Measurements from ENCODE around the gene LETM1. TPM values are rescaled to one million over a fixed set of nuclear protein-coding genes. Genes with fewer than 3 reads are reported as not detected.

Gene LETM1
- total RNA-seq = 57.5 and 65.3 TPM in 2 replicates

GRCh38 chr4:1856071-1856942 lies at the start of gene LETM1:
Gene LETM1, minus strand, starts transcription at chr4:1856156. Its CDS starts 206 bp downstream, at chr4:1855950.
- DNase-seq (ENCODE audit: extremely low read depth, low read depth, low spot score) = no peak

DNA sequence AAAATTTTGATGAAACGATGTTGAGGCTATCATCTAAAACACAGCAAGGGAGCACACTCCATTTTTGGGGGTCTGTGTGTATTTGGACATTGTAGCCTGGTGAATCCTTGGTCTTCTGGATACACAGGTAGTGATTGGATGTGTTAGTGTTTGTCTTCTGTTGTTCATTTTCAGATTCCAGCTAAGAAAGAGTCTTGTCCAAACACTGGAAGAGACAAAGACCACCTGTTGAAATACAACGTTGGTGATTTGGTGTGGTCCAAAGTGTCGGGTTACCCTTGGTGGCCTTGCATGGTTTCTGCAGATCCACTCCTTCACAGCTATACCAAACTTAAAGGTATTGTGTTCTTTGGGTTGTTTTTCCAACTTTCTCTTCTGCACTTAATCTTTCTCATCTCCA lies 48.1 kb upstream of the LETM1 start:
- no peak for DNase-seq (ENCODE audit: extremely low read depth, low read depth, low spot score)

DNA sequence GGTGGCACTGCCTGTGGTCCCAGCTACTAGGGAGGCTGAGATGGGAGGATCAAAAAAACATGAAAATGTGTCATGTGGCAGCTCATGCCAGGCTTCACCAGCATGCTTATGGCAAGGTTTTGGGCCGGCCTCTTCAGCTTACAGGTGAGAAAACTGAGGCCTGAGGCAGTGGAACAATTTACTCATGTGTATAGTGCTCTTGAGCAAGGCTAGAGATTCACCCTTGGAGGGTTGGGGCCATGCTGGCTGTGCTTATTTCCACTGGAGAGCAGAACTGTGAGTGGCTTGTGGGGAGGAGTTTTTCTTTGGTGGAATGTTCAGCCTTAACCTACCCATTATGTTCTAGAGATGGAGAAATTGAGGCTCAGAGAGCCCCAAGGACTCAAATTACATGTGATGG lies 47.1 kb upstream of the LETM1 start:
- no peak for DNase-seq (ENCODE audit: extremely low read depth, low read depth, low spot score)

GRCh38 chr4:1902243-1902642 lies 46.3 kb upstream of the LETM1 start:
- no peak for DNase-seq (ENCODE audit: extremely low read depth, low read depth, low spot score)

- no peak for DNase-seq (ENCODE audit: extremely low read depth, low read depth, low spot score)
Measured at GRCh38 chr4:1901127-1901526, 45.2 kb upstream of the LETM1 start.

DNA sequence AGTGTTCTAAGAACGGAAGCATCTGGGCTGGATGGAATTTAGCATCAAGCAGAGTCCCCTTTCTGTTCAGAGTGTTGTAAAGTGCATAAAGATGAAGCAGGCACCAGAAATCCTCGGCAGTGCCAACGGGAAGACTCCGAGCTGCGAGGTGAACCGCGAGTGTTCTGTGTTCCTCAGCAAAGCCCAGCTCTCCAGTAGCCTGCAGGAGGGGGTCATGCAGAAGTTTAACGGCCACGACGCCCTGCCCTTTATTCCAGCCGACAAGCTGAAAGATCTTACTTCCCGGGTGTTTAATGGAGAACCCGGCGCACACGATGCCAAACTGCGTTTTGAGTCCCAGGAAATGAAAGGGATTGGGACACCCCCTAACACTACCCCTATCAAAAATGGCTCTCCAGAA lies 44.7 kb upstream of the LETM1 start:
- no peak for DNase-seq (ENCODE audit: extremely low read depth, low read depth, low spot score)

DNA sequence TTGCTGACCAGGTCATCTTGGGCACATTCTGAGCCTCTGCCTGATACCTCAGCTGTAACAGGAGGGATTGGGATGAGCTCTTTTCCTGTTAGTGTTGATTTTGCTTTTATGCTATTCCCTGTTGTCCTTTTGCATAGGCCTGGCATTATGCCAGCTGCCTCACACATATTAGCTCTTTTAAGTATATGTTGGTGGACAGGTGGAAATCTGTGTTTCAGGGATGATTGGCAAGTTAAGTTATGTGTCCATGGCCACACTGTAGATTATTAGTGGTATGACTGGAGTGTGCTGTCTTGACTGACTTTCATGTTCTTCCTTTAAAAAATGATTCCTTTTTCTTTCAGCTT lies 44.1 kb upstream of the LETM1 start:
- no peak for DNase-seq (ENCODE audit: extremely low read depth, low read depth, low spot score)

- DNase-seq (ENCODE audit: extremely low read depth, low read depth, low spot score) = no peak
Measured at GRCh38 chr4:1899149-1900086, 43.5 kb upstream of the LETM1 start.

DNA sequence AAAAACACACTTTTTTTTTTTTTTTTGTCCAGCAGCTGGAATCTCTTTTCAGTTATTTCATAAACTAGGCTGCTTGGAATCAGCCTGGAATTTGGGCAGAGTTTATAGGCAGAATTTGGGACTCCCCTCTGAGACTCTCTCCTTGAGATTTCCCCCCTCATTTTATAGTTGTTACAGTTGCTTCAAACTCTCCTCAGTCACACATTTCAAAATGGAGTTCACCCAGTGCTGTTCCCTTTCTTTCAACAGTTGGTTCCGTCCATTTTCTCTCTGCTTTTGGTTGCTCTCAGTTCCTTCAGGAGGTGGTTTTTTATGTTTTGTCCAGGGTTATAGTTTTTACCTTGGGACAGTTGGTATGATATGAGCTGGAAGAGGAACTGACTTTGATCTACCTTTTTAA lies 42.7 kb upstream of the LETM1 start:
- DNase-seq (ENCODE audit: extremely low read depth, low read depth, low spot score) = no peak

DNA sequence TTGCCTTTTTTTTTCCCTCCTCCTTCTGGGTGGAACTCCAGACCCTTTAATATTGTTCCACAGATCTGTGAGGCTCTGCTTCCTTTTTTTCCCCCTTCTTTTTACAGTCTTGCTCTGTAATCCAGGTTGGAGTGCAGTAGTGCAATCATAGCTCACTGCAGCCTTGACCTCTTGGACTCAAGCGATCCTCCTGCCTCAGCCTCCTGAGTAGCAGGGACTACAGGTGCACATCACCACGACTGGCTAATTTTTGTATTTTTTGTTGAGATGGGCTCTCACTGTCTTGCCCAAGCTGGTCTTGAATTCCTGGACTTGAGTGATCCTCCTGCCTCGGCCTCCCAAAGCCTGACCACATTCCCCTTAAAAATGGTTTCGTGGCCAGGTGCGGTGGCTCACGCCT lies 42.1 kb upstream of the LETM1 start:
- DNase-seq (ENCODE audit: extremely low read depth, low read depth, low spot score) = no peak

DNA sequence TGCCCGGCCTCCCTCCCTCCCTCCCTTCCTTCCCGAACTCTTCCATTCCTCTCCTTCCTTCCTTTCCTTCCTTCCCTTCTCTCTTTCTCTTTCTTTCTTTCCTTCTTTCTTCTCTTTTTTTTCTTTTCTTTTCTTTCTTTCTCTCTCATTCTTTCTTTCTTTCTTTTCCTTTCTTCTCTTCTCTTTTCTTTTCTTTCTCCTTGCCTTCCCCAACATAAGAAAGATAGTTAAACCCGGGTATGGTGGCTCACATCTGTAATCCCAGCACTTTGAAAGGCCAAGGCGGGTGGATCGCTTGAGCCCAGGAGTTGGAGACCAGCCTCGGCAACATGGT lies 40.7 kb upstream of the LETM1 start:
- no peak for DNase-seq (ENCODE audit: extremely low read depth, low read depth, low spot score)

DNA sequence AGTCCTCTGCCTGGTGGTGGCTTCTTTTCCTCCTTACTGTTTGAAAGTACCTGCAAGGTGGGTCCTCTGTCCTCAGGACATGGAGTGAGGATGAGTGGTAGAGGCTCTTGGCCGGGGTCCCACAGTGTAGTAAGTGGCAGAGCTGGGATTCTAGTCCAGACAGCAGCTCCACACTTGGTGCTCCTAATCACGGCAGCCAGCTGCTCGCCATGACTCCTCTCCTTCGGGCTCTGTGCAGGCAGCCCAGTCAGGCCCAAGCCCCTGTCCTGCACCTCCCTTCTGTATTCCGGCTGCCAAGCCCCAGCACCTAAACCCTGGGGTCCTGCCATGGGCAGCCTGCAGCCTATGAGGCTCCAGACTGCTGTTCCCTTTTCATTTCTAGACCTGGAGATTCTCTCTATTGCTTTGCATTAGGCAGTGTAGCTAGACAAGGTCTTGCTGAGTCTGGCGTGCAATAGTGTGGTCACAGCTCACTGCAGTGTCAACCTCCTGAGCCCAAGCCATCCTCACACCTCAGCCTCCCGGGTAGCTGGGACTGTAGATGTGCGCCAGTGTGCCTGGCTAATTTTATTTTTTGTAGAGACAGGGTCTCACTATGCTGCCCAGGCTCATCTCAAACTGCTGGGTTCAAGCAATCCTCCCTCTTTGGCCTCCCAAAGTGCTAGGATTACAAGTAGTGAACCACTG lies 40.2 kb upstream of the LETM1 start:
- no peak for DNase-seq (ENCODE audit: extremely low read depth, low read depth, low spot score)

DNA sequence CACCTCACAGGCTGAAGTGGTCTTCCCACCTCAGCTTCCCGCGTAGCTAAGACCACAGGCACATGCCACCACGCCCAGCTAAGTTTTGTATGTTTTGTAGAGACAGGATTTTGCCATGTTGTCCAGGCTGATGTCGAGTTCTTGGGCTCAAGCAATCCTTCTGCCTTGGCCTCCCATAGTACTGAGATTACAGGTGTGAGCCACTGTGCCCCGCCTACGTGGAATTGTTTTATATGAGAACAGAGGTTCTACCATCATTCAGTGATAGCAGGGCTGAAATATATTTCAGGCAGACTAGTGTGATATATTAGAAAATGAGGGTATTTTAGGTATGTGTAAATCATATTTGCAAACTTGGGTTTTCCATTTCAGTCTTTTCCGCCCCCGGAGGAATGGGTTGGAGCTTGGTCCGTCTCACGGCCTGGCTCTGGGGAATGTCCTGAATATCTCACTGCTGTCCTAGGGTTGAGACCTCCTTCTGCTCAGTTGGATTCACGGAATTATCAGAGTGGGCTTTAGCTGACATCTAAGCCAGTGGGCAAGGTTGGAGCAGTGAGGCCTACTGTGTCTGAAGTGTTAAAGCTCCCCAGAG lies 35.1 kb upstream of the LETM1 start:
- no peak for DNase-seq (ENCODE audit: extremely low read depth, low read depth, low spot score)

GRCh38 chr4:1887052-1887451 lies 31.1 kb upstream of the LETM1 start:
- no peak for DNase-seq (ENCODE audit: extremely low read depth, low read depth, low spot score)

GRCh38 chr4:1885414-1885813 lies 29.5 kb upstream of the LETM1 start:
- DNase-seq (ENCODE audit: extremely low read depth, low read depth, low spot score) = no peak

DNA sequence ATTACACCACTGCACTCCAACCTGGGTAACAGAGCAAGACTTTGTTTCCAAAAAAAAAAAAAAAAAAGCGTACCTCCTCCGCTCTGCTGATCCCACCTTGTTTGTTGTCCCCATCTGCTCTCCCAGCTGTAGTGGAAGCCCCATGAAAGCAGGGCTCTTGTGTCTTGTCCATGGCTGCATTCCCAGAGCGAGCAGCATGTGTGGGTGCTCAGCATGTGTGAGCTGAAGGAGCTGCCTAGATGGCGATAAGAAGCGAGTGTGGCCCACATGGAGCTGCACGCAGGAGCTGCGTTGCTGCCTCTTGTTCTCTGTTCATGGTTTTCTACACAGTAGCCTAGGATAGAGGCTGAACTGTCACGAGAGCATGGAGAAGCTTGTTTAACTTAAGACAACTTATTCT lies 27.6 kb upstream of the LETM1 start:
- no peak for DNase-seq (ENCODE audit: extremely low read depth, low read depth, low spot score)

DNA sequence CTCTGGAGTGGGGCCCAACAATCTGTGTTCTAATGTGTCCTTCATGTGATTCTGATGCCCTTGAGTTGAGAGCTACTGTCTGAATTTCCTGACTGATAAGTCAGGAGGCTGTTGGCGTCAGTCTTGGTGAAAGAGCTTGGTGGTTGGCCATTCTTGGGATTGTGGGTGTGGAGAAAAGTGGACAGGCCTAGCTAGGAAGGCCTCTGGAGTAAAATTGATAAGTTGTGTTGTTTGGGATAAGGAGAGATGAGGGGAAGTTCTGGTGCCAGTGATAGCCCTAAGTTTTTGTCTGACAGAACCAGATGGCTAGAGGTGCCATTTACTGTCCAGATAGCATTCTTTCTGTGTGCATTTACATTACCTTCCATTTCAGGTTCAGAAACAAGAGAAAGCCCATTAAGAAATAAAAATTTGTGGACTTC lies 26.9 kb upstream of the LETM1 start:
- DNase-seq (ENCODE audit: extremely low read depth, low read depth, low spot score) = no peak

DNA sequence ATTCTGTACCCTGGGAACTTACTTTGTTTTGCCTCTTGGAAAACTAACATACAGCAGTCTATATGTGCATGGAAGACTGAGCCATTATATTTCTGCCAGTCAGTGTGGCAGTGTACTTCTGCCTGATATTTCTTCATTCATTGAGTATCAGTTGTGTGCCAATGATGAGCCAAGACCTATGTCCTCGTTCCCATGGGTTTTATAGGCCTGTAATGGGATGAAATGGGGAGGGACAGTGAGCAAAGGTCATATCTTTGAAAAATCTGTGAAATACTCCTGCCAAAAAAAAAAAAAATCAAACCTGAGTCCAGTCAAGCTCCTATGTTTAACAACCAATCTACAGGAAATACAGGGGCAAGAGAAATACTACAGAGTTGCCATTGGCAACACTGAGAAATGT lies 24.4 kb upstream of the LETM1 start:
- DNase-seq (ENCODE audit: extremely low read depth, low read depth, low spot score) = no peak

GRCh38 chr4:1879485-1879884 lies 23.5 kb upstream of the LETM1 start:
- no peak for DNase-seq (ENCODE audit: extremely low read depth, low read depth, low spot score)

GRCh38 chr4:1874201-1874600 lies 18.2 kb upstream of the LETM1 start:
- no peak for DNase-seq (ENCODE audit: extremely low read depth, low read depth, low spot score)

DNA sequence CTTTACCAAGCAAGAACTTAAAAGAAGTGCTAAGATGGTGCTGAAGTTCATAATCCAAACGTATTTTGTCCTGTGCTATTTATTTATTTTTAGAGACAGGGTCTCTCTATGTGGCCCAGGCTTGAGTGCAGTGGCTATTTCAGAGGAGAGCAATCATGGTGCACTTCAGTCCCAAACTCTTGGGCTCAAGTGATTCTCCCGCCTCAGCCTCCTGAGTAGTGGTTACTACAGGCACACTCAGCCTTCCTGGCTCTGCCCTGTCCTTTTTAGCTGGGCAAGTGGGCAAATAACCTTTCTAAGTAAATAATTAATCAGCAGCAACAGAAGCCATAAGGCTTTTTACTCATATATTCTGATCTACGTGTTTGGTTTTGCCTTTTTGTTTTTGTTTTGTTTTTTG lies 17.8 kb upstream of the LETM1 start:
- no peak for DNase-seq (ENCODE audit: extremely low read depth, low read depth, low spot score)
